A549 (cell line): ENCODE measurements around the gene SPATA16.

ENCODE experiments used
- CTCF ChIP-seq: fragments of >200 bp; sonication (Bioruptor Twin); formaldehyde crosslinking; IDR thresholded peaks from 3 replicates; pipeline ENCODE4 v1.5.1; 2016
- ESRRA ChIP-seq: fragments of 150-350 bp; IDR thresholded peaks from 2 replicates; pipeline ENCODE4 v1.6.1; 2014; ENCODE audit warnings: mild to moderate bottlenecking, low read length, borderline replicate concordance
- HOXA7 ChIP-seq: fragments of 250-450 bp; sonication (Bioruptor Pico); IDR thresholded peaks from 2 replicates; pipeline ENCODE4 v1.5.0; 2020; ENCODE audit warnings: mild to moderate bottlenecking, moderate library complexity
- POLR2A ChIP-seq: IDR thresholded peaks from 2 replicates; pipeline ENCODE4 v1.6.1; 2012; ENCODE audit warnings: mild to moderate bottlenecking, low read length
- RAD21 ChIP-seq, 2 experiments: fragments of >200 bp in 1 of 2; sonication (Bioruptor Twin) in 1 of 2; formaldehyde crosslinking in 1 of 2; IDR thresholded peaks in 1 of 2; conservative IDR thresholded peaks in 1 of 2; 2 replicates in 1 of 2; 3 replicates in 1 of 2; pipeline ENCODE4 v1.6.1; 2012 to 2018; ENCODE audit warnings: inconsistent platforms in 1 of 2
- SMC3 ChIP-seq: fragments of >200 bp; sonication (Bioruptor Twin); formaldehyde crosslinking; IDR thresholded peaks from 3 replicates; pipeline ENCODE4 v1.6.1; 2018; ENCODE audit warnings: inconsistent platforms
- USF2 ChIP-seq: fragments of 450-650 bp; IDR thresholded peaks from 2 replicates; pipeline ENCODE4 v1.6.1; 2014; ENCODE audit warnings: antibody characterized with exemption
- ZNF302 ChIP-seq: fragments of 250-450 bp; sonication (Bioruptor Pico); IDR thresholded peaks from 2 replicates; pipeline ENCODE4 v1.9.0; 2021; ENCODE audit warnings: inconsistent platforms, mild to moderate bottlenecking, moderate library complexity
- TF ChIP-seq, protein P1 (sequence below): IDR thresholded peaks from 2 replicates; pipeline ENCODE4 v1.6.1; 2012

- TF ChIP-seq, protein P1, sequence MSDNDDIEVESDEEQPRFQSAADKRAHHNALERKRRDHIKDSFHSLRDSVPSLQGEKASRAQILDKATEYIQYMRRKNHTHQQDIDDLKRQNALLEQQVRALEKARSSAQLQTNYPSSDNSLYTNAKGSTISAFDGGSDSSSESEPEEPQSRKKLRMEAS, result no peak
- TF ChIP-seq ESRRA, result no peak
- no peak for TF ChIP-seq CTCF
- no peak for TF ChIP-seq RAD21 (conservative IDR thresholded peaks at IDR 0.05 in 1 of 2, IDR thresholded peaks at IDR 0.05 in 1 of 2)
- no peak for TF ChIP-seq ZNF302 (CRISPR knock-in tag)
- no peak for TF ChIP-seq POLR2A
- TF ChIP-seq USF2, result no peak
- TF ChIP-seq HOXA7, result no peak
- TF ChIP-seq SMC3, result no peak
Measured at GRCh38 chr3:172929451-172929850, 211.6 kb downstream of the SPATA16 start.
